GM20431 (cell line): ENCODE measurements around the gene NSF.
"Not testable (repeated sequence)": the region's sequence is repeated elsewhere in the genome, so short reads cannot be mapped to it uniquely, and the experiment has no call there.

Experiments used
- in situ Hi-C: fragments of 300-500 bp; cut with MseI, MboI; formaldehyde crosslinking; loops from one replicate; pipeline ENCODE4 v1.15.0; 2020; ENCODE audit warnings: low sequenced_read_pairs; ENCODE audit not compliant: unreplicated experiment

Gene NSF

DNA sequence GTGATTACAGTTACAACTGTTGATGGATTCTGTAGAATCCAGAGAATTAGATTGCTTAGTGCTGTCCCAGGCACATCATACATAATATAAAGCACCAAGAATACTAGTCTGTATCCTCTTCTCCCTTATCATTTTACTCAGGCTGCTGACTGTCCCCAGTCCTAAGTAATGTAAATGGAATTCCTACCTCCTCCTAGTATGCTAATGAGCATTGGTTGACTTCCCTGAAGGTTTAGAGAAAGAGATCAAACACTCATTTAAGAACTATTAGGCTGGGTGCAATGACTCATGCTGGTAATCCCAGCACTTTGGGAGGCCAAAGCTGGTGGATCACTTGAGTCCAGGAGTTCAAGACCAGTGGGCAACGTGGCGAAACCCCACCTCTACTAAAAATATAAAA, 37.0 kb downstream of the NSF start:
- in situ Hi-C loops = not testable (repeated sequence)

DNA sequence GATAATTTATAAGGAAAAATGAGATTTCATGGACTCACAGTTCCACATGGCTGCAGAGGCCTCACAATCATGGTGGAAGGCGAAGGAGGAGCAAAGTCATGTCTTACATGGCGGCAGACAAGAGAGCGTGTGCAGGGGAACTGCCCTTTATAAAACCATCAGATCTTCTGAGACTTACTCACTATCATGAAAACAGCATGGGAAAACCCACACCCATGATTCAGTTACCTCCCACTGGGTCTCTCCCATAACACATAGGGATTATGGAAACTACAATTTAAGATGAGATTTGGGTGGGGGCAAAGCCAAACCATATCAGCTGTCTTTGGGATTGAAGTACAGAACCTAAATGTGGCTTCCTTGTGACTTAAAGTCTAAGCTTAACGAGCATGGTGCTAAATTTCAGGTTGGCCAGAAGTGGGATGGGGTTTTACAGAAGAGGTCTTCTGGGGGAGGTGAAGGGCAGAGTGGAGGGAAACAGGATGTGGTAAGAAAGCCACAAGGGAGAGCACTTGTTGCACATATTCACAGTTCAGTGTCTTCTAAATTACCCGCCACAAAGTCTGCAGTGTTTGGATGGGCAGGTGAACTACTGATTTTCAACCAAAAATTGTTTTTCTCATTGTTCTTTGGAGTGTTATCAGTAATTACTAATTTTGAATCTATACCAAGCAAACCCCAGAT, 38.4 kb downstream of the NSF start:
- in situ Hi-C loops = not testable (repeated sequence)

DNA sequence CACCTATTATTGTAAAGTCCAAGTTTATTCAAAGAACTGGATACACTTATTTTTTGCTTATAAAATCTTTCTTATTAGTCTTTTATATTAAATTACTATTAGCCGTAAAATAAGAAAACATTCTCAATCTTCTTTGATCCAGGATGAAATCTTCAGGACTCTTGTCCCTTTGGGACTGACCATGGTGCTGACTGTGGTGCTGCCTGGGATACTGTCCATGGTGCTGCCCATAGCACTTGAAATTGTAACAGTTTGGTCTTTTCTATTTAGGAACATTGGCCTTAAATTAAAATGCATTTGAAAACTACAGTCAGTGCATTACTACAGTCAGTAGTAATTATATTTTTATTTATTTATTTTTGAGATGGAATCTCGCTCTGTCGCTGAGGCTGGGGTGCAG, 41.7 kb downstream of the NSF start:
- in situ Hi-C loops = not testable (repeated sequence)

DNA sequence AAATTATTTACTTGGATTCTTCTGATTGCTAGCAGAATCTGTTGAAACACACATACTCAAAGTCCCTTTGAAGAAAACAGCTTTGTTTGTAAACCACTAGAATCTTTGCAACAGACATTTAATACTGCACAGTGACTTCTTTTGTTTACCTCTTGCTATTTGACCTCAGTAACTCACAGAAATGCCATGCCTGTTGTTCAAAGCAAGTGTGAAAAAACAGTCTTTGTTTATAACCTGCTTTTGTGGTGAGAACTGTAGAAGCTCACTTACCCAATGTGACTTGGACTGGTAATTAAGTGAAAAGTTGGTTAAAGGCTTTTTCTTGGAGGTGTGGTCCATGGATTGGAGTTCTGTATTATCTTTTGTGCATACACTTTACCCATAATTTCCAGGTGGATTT, 44.4 kb downstream of the NSF start:
- in situ Hi-C loops = not testable (repeated sequence)

DNA sequence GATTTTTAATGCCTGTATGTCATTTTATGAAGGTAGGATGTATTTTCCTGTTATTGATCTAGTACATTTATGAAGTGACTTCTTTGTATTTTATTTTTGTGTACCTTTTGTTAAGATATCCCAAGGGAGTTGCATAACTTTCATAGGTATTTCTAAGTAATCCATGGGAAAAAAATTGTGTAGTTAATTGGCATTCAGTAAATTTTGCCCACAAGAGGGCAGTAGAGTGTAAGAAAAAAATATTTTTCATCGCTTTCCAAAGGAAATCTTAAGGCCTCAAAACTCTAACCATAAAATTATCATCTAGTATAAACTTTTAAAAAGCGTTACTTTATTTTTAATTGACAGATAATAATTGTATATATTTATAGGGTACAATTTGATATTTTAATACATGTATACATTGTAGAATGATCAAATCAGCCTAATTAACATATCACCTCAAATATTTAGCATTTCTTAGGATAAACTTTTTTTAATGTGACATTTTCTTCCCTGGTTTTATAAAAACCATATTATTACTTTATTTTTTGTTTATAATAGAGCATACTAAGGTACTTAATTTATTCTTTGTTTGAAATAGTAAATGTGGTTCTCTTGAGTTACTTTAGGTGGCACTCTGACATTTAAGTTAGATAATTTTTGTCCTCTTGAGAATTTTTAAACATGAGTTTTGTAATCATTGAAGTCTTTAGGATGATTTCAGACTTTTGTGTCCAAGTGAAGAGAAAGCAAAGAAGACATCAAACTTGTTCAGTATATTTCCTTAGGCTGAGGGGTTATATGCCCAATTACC, 51.6 kb downstream of the NSF start:
- in situ Hi-C loops = not testable (repeated sequence)

DNA sequence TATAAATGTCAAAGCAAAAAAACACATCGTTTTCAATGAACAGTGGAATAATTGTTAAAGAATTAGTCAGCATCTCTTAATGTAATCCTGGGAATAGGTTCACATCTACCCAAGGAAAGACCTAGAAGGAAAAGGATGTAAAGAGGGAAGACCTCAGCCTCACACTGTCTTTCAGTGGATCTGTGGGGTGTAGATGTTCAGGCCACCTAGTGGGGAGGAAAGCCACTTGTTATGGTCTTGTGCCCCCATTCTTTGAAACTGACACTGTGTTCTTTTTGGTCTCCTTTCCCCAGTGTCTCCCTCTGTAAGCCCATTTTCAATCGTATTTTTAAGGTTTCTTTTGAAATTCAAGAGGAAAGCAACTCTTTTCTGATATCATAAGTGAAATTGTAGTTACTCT, 56.8 kb downstream of the NSF start:
- in situ Hi-C loops = not testable (repeated sequence)

DNA sequence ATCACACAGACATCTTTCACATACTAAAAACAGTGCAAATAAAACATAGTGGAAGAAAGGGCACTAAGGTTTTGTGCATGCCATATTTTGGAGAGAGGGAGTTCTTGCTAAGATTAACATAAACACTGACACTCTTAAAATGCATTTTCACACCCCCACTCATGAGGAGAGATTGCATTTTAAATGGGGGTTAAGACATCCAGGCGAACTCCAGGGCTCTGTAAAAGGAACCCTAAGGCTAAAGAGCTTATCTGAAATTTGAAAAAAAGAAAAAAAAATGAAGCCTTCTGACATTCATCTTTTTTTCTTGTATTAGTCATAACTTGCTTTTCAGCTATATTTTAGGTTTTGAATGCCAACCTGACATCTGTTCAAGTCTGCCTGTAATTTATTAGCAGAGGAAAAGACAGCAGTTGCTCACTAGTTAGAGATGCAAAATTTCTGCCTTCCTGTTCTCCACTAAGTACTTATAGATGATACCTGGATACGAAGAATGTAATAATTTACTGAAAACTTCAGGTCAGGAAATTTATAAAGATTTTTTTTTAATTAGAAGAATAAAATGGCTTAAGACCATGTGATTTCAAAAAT, 57.3 kb downstream of the NSF start:
- in situ Hi-C loops = not testable (repeated sequence)

DNA sequence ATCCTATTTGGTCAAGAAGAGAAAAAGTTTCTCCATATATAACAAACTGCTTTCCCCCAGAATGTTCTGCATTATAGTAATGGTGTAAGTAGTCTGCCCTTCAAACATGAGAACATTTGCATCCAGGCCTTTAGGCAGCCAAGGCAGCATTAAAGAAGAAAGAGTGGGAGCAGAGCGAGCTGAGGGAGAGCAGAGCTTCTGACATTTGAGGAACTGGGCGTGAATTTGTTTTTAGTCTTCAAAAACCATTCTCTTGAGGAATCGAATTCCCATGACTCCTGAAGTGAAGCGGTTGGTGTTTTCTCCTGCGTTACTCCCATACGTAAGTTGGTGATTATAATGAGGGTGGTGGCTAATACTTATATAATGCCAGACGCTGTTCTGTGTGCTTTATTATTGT, 58.8 kb downstream of the NSF start:
- in situ Hi-C loops = not testable (repeated sequence)

DNA sequence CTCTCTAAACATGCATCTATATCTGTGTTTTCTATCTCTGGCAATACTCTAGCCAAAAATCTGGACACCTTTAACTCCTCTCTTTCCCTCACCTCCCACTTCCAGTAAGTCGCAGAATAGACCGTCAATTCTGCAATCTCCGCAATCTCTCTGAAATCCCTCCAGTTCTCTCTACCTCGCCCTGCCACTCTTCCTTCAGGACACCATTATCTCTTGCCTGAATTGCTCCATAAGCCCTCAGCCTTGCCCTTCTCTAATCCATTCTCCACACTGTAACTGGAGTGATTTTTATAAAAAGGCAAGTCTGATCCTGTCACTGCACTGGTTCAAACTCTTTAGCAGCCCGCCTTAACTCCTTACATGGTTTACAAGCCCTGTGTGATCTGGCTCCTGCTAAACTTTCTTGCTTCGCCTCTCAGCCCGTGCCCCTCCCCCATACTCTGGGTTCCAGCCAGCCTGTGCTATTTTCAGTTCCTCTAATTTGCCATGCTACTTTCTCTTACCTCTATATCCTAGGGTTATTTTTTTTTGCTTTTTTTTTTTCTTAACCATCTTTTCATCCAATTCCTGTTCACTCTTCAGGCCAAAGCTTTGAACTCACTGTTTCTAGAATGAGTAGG, 61.7 kb downstream of the NSF start:
- in situ Hi-C loops = not testable (repeated sequence)

DNA sequence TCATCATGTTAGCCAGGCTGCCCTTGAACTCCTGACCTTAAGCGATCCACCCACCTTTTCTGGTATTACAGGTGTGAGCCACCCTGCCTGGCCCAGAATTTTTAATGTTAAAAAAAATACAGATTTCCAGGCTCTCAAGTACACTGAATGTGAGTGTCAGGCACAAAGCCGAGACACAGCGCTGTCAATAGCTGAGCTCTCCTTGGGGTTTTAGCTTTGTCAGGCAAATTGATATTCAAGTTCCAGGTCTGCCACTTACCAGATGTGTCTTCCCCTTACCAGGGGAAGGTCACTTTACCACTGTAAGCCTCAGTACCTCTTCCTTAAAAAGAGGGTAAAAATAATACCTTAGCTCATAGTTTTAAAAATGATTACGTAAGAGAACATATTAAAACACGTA, 67.8 kb downstream of the NSF start:
- in situ Hi-C loops = not testable (repeated sequence)

DNA sequence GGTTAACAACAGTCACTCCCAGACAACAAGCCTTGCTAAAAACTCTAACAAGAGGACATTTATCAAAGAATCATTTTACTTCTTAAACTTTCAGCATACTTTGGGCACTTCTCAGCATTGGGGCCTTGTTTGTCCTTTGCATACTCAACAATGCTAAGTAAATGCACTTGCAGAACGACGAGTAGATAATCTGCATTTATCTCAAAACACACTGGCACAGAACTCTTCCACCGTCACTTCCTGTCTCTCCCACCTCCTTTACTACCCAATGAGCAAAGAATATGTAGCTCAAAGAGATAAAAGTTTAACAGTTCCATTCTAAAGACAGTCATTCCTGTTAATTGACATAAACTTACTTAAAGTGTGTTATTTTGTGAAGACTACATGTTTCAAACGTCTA, 69.2 kb downstream of the NSF start:
- in situ Hi-C loops = not testable (repeated sequence)

DNA sequence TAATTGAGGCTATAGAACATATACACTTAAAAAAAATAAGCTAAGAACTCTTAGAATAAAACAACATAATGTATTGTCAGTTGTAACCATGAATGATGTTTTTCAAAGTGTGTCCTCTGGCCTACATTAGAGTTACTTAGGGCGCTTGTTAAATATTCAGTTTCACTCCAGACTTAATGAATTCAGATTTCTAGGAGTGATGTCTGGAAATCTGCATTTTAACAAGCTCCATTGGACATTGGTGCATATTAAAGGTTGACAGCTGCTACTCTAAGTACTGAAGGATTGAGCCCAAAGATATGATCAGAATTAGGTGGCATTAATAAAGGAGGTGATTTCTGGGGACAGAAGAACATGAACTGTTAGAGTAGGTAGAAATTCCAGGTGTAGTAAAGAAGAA, 72.7 kb downstream of the NSF start:
- in situ Hi-C loops = not testable (repeated sequence)

DNA sequence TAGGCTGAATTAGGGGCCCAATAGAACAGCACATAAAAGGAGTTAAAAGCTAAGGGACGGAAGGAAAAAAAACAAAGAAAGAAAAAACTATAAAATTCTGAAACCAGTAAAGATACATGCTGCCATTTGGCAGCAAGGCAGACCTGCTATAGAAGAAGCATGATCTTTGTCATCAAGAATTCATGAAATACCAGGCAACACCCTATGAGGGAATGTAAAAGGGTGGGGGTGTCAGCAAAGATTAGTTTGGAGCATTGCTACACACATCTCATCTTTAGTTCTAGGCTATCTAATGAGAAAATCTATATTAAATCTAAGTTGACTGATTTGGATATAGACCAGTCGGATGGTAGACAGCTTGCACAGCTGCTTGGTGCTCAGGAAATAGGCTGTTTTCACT, 73.1 kb downstream of the NSF start:
- in situ Hi-C loops = not testable (repeated sequence)

DNA sequence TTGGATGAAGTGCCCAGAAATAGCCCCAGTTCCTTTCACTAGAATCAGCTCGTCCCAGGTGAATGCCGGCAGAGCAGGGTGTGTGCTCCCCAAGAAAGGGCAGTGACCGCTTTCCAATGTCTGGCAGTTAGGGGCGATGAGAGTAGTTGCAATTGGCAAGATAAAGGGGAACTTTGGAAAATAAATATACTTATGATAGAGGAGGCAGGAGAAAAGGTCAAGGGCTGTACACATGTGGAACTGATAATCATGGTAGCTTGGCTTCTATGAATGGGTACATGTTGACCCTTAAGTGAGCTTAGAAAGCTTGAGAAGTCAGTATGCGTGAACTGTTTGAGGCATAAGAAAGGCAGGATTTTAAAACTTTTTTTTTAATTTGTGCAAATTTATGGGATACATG, 75.5 kb downstream of the NSF start:
- in situ Hi-C loops = not testable (repeated sequence)

DNA sequence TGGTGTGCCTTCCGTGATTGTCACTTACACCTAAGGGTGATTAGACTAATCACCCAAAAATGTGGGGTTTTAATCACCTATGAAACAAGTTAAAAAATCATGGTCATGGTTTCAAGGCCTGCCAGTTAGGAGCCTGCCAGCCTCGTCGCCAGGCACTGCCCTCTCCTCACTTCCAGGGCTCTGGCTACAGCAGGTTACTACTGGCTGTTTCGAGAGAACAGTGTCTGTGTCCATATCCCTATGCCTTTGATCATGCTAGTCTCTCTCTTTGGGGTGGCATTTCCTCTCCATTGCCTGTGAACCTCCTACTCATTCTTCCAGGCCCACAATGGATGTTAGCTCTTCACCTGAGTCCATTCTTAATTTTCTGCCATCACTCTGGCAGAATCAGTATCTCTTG, 80.3 kb downstream of the NSF start:
- in situ Hi-C loops = not testable (repeated sequence)

DNA sequence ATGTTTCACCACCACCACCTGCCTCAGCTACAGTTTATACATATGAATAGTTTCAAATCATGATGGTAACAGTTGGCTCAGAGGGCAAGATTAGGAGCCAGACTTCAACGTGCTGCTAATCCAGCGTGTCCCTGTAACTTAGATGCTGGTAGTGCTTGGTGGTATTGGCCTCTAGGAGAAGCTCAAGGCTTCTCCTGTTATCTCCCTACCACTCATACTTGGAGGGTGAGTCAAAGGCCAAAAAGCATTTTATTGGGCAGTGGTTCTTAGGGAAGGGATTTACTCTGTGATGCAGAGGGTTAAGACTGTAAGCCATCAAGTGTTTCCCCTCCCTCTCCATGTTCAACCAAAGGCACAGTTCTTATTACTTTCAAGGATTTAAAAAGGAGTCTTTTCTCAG, 82.3 kb downstream of the NSF start:
- in situ Hi-C loops = not testable (repeated sequence)

DNA sequence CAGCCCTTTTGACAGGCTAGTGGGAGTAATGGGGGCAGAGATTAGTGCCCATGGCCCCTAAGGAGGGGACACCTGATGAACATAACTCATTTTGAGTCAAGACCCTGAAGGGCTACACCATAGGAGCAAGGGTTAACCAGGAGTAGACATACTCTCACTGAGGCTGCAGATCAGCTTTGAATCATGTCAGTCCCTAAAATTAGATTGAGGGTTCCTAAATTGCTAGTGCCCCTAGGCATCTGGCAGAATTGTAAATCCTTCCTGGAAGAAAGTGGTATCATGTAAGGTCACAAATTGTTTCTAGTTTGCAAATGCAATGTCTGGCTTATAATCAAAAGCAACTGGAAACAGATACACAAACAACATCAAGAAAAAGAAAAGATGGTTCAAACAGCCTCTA, 87.3 kb downstream of the NSF start:
- in situ Hi-C loops = not testable (repeated sequence)

DNA sequence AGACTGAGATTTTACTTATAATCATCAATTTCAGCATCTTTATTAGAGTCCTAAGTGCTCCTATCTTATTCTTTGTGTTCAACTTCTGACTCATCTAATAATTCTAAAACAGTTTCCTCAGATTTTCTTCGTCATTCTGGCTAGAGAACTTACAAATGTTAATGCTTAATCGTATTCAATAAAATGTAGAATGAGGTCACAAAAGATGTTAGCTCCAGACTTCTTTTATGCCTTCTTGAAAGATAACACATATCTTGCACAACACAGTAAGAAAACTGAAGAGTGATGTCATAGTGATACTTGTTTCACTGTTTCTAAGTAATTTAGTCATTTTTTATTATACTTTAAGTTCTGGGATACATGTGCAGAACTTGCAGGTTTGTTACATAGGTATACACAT, 93.2 kb downstream of the NSF start:
- in situ Hi-C loops = not testable (repeated sequence)

DNA sequence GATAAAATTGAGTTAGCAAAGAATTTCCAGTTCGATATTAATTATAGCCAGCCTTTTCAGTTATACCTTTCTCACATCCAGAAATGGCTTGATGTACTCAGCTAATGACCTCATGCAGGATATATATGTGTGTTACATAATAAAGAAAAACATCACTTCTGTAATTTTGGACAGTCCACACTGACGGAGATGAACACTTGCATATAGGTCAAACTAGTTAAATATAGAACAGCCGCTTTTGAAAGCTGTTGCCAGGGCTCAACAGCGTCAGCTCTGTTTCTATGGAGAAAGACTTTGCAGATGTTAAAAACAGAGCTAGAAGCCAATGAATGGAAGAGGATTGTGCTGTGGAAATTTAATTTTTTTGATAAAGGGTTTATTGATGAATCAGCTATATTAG, 94.8 kb downstream of the NSF start:
- in situ Hi-C loops = not testable (repeated sequence)

DNA sequence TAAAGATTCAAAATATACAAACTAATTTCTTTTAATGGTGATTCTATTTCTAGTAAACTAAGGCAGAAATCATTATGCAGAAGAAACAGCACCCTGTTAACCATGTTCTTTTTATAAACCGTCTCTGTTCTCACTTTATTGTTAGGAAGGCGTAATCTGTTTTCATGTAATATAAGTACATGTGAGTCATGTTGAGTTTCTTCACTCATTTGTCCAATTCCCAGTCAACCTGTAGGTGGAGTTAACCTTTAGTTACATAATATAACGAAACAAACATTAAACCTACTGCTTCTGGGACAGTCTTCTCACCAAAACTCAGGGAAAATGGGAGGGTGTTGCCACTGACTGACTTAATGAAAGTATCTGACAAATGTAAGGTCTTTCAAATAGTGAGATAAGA, 101.7 kb downstream of the NSF start:
- in situ Hi-C loops = not testable (repeated sequence)

DNA sequence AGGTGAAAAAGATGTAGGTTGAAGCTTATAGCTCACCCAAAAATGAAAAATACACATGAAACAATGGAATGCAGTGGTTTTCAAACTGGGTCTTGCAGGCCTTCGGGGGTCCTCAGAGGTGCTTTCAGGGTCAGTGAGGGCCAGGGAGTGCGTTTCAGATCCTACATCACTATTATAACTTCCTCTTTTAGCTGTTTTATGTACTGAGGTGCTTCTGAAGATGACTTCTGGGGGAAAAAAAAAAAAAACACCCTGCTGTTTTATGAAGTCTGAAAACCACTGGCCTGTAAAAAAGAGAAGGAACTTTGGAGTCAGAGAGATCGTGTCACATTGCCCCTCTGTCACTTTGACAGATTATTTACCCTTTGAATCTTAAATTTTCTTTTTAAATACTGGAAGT, 102.8 kb downstream of the NSF start:
- in situ Hi-C loops = not testable (repeated sequence)
